HCT116 (cell line): ENCODE results near the gene FAN1.

ENCODE experiments used
- CEBPB ChIP-seq: IDR thresholded peaks from 2 replicates; pipeline ENCODE4 v1.6.1; 2012; ENCODE audit warnings: low read depth
- CTCF ChIP-seq, 3 experiments: fragments of 200-600 bp in 1 of 3; sonication (generic) in 1 of 3; IDR thresholded peaks in 2 of 3; conservative IDR thresholded peaks in 1 of 3; 2 replicates each; pipeline ENCODE4 v1.5.1; 2012 to 2017; ENCODE audit warnings: low read depth in 2 of 3, low read length in 2 of 3, antibody characterized with exemption in 1 of 3, borderline replicate concordance in 1 of 3, control low read depth in 1 of 3, mild to moderate bottlenecking in 1 of 3, mixed read lengths in 1 of 3, mixed run types in 1 of 3, moderate library complexity in 1 of 3; ENCODE audit not compliant: insufficient read depth in 1 of 3
- EZH2 ChIP-seq: fragments of 200-600 bp; sonication (generic); IDR thresholded peaks from 2 replicates; pipeline ENCODE4 v1.6.1; 2017; ENCODE audit warnings: antibody characterized with exemption, mixed run types
- FOSL1 ChIP-seq: IDR thresholded peaks from 2 replicates; pipeline ENCODE4 v1.6.1; 2012; ENCODE audit warnings: low read depth
- MAX ChIP-seq: IDR thresholded peaks from 2 replicates; pipeline ENCODE4 v1.6.1; 2012
- POLR2A ChIP-seq: IDR thresholded peaks from 2 replicates; pipeline ENCODE4 v1.7.0; 2011; ENCODE audit warnings: borderline replicate concordance; ENCODE audit not compliant: insufficient read depth, insufficient read length; ENCODE audit errors: extremely low read depth
- POLR2AphosphoS5 ChIP-seq: IDR thresholded peaks from 2 replicates; pipeline ENCODE4 v1.6.1; 2011; ENCODE audit warnings: mild to moderate bottlenecking, low read depth, low read length, moderate library complexity
- REST ChIP-seq: IDR thresholded peaks from 2 replicates; pipeline ENCODE4 v1.6.1; 2012; ENCODE audit warnings: low read depth
- TCF7L2 ChIP-seq: IDR thresholded peaks from 2 replicates; pipeline ENCODE4 v1.7.0; 2011; ENCODE audit warnings: borderline replicate concordance, inconsistent platforms; ENCODE audit not compliant: insufficient read depth, insufficient read length; ENCODE audit errors: extremely low read depth
- YY1 ChIP-seq: IDR thresholded peaks from 2 replicates; pipeline ENCODE4 v1.6.1; 2011; ENCODE audit warnings: low read length, low read depth, moderate library complexity, mild to moderate bottlenecking; ENCODE audit not compliant: insufficient replicate concordance; ENCODE audit errors: extremely low read depth
- ZFX ChIP-seq: fragments of 450-650 bp; IDR thresholded peaks from 2 replicates; pipeline ENCODE4 v1.6.1; 2017
- ZNF274 ChIP-seq: fragments of 200-500 bp; sonication (Bioruptor generic); IDR thresholded peaks from 2 replicates; pipeline ENCODE4 v1.6.1; 2014; ENCODE audit warnings: mild to moderate bottlenecking, low read depth, low read length, inconsistent platforms
- TF ChIP-seq, protein P1 (sequence below): IDR thresholded peaks from 2 replicates; pipeline ENCODE4 v1.6.1; 2012
- TF ChIP-seq, protein P2 (sequence below): IDR thresholded peaks from 2 replicates; pipeline ENCODE4 v1.6.1; 2011; ENCODE audit warnings: mild to moderate bottlenecking, low read length, moderate library complexity; ENCODE audit not compliant: insufficient replicate concordance; ENCODE audit errors: extremely low read depth

DNA sequence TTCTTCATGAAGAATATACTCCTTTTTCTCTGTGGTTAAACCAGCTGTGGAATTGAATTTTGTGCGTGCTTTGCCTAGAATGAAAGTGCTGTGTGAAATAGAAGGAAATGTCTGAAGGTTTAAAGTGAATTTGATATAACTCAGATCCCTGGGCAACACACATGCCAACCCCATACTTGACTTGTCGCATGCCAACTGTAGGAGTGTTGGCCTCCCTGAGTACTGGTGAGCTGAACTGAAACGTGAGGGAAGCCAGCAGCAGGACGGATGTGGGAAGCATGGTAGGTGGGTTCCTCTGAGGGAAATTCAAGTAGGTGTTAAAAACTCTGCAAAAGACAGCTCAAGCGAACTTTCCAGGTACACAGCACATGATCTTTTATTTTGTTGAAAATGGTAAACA is 14.7 kb downstream of the FAN1 start:
- no peak for TF ChIP-seq EZH2
- no peak for TF ChIP-seq POLR2A
- no peak for TF ChIP-seq ZFX
- no peak for TF ChIP-seq CTCF (IDR thresholded peaks at IDR 0.05 in 2 of 3, conservative IDR thresholded peaks at IDR 0.05 in 1 of 3; ENCODE audit: borderline replicate concordance in 1 of 3, insufficient read depth in 1 of 3, low read depth in 2 of 3, low read length in 2 of 3)
- no peak for TF ChIP-seq ZNF274
- no peak for TF ChIP-seq TCF7L2
- no peak for TF ChIP-seq REST
- TF ChIP-seq MAX = no peak
- TF ChIP-seq YY1 = no peak
- TF ChIP-seq, protein P1, sequence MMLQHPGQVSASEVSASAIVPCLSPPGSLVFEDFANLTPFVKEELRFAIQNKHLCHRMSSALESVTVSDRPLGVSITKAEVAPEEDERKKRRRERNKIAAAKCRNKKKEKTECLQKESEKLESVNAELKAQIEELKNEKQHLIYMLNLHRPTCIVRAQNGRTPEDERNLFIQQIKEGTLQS = no peak
- no peak for TF ChIP-seq FOSL1
- TF ChIP-seq, protein P2, sequence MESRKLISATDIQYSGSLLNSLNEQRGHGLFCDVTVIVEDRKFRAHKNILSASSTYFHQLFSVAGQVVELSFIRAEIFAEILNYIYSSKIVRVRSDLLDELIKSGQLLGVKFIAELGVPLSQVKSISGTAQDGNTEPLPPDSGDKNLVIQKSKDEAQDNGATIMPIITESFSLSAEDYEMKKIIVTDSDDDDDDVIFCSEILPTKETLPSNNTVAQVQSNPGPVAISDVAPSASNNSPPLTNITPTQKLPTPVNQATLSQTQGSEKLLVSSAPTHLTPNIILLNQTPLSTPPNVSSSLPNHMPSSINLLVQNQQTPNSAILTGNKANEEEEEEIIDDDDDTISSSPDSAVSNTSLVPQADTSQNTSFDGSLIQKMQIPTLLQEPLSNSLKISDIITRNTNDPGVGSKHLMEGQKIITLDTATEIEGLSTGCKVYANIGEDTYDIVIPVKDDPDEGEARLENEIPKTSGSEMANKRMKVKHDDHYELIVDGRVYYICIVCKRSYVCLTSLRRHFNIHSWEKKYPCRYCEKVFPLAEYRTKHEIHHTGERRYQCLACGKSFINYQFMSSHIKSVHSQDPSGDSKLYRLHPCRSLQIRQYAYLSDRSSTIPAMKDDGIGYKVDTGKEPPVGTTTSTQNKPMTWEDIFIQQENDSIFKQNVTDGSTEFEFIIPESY = no peak
- no peak for TF ChIP-seq POLR2AphosphoS5
- no peak for TF ChIP-seq CEBPB
